Central memory CD8-positive, alpha-beta T cell (primary cell): ENCODE results near the gene NCF2.

ENCODE experiments used
- ATAC-seq: fragments of 150-1000 bp; cut with Tn5 transposase; replicated peaks from 2 replicates; pipeline ENCODE4 v1.10.0; 2022; ENCODE audit warnings: mild to moderate bottlenecking, moderate FRiP score, moderate number of reproducible peaks; ENCODE audit not compliant: poor library complexity, severe bottlenecking; ENCODE audit errors: extremely low read depth
- DNase-seq, 2 donors: peaks; one replicate each; pipeline ENCODE4 v3.0.0; 2021; ENCODE audit warnings: low spot score in 2 of 2
- H3K27ac Mint-ChIP-seq: one replicate; pipeline ENCODE4 v1.8.0; 2022; ENCODE audit warnings: low read depth, mild to moderate bottlenecking, moderate library complexity, mixed read lengths
- H3K27me3 Mint-ChIP-seq: one replicate; pipeline ENCODE4 v1.8.0; 2022; ENCODE audit warnings: mixed read lengths
- H3K36me3 Mint-ChIP-seq: one replicate; pipeline ENCODE4 v1.8.0; 2022; ENCODE audit warnings: mild to moderate bottlenecking, moderate library complexity, mixed read lengths; ENCODE audit not compliant: insufficient read depth
- H3K4me1 Mint-ChIP-seq: one replicate; pipeline ENCODE4 v1.8.0; 2022; ENCODE audit warnings: mixed read lengths
- H3K4me3 Mint-ChIP-seq: one replicate; pipeline ENCODE4 v1.8.0; 2022; ENCODE audit warnings: mild to moderate bottlenecking, moderate library complexity, mixed read lengths
- H3K9me3 Mint-ChIP-seq: one replicate; pipeline ENCODE4 v1.8.0; 2022; ENCODE audit warnings: mixed read lengths

NCF2 gene

DNA sequence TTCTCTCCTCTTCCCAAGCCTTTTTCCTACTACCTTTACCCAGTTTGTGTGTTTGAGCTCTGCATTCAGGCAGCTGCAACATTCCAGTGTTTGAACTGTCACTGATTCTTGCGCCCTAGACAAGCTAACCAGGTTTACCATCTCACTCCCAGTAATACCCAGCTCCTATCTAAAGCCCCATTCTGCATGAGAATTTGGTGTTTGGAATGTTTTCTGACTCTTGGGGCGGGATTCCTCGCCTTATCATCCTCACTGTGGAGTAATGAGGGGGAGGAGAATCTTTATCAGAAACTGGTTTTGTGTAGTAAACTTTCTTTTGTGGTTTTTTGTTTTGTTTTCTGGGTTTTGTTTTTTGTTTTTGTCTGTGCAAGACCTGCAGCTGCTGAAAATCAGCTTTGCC lies 36.5 kb downstream of the NCF2 start:
- Mint-ChIP-seq H3K9me3 (no peaks in the 10 kb centered on the region), H3K27me3 (no peaks in the 10 kb centered on the region), H3K27ac (peak overlapping the region; percentile 27), H3K36me3 (peaks cover 41% of the 10 kb centered on the region), H3K4me1 (no peaks in the 10 kb centered on the region), H3K4me3 (no peak overlapping the region)
- DNase-seq (no peak), ATAC-seq (no peak)

DNA sequence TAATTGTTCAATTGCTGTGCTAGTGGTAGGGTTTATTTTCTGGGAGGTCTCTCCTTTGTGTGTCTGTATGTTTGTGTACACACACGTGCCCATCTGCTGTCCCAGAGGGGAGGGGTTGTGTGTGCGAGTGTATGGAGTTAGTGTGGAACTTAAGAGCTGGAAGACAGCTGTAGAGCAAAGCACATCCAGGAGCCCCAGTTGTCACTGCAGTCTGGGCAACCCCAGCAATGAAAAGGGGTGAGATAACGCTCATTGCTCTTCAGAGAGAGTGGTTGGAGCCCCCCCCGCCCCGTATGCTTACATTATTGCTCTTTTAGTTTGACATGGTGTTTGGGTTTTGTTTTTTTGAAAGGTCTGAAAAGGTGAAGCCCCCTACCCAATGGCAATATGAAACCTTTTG lies 36.9 kb downstream of the NCF2 start:
- Mint-ChIP-seq H3K27me3 (no peaks in the 10 kb centered on the region), H3K4me1 (no peaks in the 10 kb centered on the region), H3K36me3 (peaks cover 44% of the 10 kb centered on the region), H3K27ac (peak overlapping the region; percentile 27), H3K4me3 (no peak overlapping the region), H3K9me3 (no peaks in the 10 kb centered on the region)
- DNase-seq: no peak
- no peak for ATAC-seq

DNA sequence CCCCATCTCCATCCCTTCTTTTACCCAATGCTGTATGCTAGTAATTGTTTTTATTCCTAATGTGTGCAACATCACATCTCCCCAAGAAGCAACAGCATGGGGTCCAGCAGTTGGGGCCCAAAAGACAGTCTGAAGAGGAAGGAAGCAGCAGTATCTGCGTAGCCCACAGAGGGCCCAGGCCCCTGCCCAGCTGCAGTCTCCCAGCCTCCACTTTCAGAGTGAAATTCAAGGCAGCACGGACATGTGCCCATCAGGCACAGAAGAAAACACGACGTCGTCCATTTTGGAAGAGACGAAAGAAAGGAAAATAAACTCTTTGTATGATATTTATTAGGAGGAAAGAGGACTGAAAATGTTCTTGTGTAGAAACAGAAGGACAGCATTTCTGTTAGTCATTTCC lies 37.4 kb downstream of the NCF2 start:
- peaks cover 45% of the 10 kb centered on the region for H3K36me3 Mint-ChIP-seq
- H3K4me3 Mint-ChIP-seq: no peak overlapping the region
- no peaks in the 10 kb centered on the region for H3K9me3 Mint-ChIP-seq
- H3K4me1 Mint-ChIP-seq: no peaks in the 10 kb centered on the region
- ATAC-seq: no peak
- DNase-seq: no peak
- H3K27me3 Mint-ChIP-seq: no peaks in the 10 kb centered on the region
- H3K27ac Mint-ChIP-seq: peak overlapping the region; percentile 27

DNA sequence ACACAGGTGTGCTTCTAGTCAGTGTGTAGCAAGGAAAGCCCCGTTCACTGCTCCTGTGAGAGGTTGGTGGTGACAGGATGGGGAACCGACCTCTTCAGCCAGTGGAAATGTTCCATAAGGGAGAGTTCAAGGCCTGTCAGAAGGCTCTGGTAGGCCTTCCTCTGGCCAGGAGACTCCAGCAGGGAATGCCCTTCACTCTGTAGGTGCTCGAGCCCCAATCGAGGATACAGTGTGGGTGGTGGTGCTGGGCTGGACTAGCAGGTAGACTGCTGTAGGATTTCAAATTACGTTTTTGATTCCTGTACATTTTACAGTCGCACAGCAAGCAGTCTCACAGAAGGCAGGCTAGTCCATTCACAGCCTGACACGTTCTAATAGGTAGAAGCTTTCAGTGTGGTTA lies 37.8 kb downstream of the NCF2 start:
- H3K4me1 Mint-ChIP-seq: no peaks in the 10 kb centered on the region
- no peaks in the 10 kb centered on the region for H3K9me3 Mint-ChIP-seq
- DNase-seq (no peak), ATAC-seq (no peak)
- no peaks in the 10 kb centered on the region for H3K27me3 Mint-ChIP-seq
- peaks cover 46% of the 10 kb centered on the region for H3K36me3 Mint-ChIP-seq
- no peak overlapping the region for H3K27ac Mint-ChIP-seq
- no peak overlapping the region for H3K4me3 Mint-ChIP-seq

DNA sequence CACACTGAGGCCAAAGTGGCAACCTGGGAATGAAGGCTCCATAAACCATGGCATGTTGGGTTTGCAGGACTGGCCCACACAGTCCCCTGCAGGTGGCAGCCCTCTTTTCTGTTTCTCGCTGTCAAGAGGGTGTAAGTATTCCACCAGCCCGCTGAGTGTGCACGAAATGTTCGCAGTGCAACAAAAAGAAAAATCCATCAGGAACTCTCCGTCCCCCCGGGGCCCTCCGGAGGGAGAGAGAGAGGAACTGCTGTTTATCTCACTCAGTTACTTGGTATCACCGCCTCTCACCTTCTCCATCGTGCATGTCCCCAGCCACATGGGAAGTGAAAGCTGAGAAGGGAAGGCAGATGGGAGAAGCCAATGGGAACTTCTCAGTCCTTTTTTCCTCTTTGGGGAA lies 38.3 kb downstream of the NCF2 start:
- ATAC-seq: no peak
- Mint-ChIP-seq H3K27ac (no peak overlapping the region), H3K36me3 (peaks cover 49% of the 10 kb centered on the region), H3K27me3 (no peaks in the 10 kb centered on the region), H3K9me3 (no peaks in the 10 kb centered on the region), H3K4me1 (peaks cover 2% of the 10 kb centered on the region), H3K4me3 (no peak overlapping the region)
- no peak for DNase-seq

- ATAC-seq (no peak), DNase-seq (no peak)
- H3K4me1 Mint-ChIP-seq: peaks cover 6% of the 10 kb centered on the region
- no peaks in the 10 kb centered on the region for H3K27me3 Mint-ChIP-seq
- H3K27ac Mint-ChIP-seq: peak overlapping the region; percentile 29
- no peak overlapping the region for H3K4me3 Mint-ChIP-seq
- no peaks in the 10 kb centered on the region for H3K9me3 Mint-ChIP-seq
- H3K36me3 Mint-ChIP-seq: peaks cover 57% of the 10 kb centered on the region
Observed at GRCh38 chr1:183550915-183551314, 39.3 kb downstream of the NCF2 start.

GRCh38 chr1:183548116-183548515 lies 42.1 kb downstream of the NCF2 start:
- Mint-ChIP-seq H3K27me3 (no peaks in the 10 kb centered on the region), H3K9me3 (no peaks in the 10 kb centered on the region), H3K4me3 (no peak overlapping the region), H3K4me1 (peaks cover 11% of the 10 kb centered on the region), H3K36me3 (peaks cover 74% of the 10 kb centered on the region), H3K27ac (no peak overlapping the region)
- DNase-seq (no peak), ATAC-seq (no peak)

DNA sequence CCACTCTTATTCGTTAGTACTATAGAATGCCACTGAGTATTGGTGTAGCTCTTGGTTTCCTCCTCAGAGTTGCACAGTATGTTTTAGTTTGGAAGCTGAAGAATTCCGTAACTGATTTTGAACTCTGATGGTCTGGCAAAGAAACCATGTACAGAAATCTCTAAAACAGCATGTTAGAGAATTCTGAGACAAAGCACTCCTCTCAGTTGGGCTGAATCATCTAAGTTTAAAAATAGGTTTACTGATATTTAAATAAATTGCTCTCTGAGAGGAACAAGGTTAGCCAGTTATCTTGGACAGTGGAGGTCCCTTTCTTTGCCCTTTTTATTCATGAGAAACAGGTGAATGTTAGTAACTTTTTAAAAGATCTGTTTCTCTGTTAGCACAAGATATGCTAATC lies 43.8 kb downstream of the NCF2 start:
- peaks cover 11% of the 10 kb centered on the region for H3K4me1 Mint-ChIP-seq
- no peak overlapping the region for H3K4me3 Mint-ChIP-seq
- no peaks in the 10 kb centered on the region for H3K9me3 Mint-ChIP-seq
- peaks cover 77% of the 10 kb centered on the region for H3K36me3 Mint-ChIP-seq
- ATAC-seq: no peak
- no peaks in the 10 kb centered on the region for H3K27me3 Mint-ChIP-seq
- no peak overlapping the region for H3K27ac Mint-ChIP-seq
- DNase-seq: no peak

DNA sequence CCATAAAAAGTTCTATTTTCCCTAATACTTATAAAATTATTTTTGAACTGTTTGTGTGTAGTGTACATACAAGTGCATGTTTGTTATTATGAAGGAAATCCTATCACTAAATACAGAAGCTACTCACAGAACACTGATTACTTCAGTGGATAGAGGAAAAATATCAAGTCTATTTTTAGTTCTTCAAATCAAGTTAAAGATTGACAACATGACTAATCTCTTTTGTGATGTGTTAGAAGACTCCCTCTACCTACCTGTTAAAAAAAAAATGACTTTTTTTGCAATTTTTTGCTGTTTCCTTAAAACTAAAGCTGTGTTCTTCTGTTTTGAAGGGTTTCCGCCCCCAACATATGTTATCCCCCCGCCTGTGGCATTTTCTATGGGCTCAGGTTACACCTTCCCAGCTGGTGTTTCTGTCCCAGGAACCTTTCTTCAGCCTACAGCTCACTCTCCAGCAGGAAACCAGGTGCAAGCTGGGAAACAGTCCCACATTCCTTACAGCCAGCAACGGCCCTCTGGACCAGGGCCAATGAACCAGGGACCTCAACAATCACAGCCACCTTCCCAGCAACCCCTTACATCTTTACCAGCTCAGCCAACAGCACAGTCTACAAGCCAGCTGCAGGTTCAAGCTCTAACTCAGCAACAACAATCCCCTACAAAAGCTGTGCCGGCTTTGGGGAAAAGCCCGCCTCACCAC lies 45.5 kb downstream of the NCF2 start:
- no peak for ATAC-seq
- Mint-ChIP-seq H3K9me3 (no peaks in the 10 kb centered on the region), H3K4me3 (no peak overlapping the region), H3K4me1 (peaks cover 11% of the 10 kb centered on the region), H3K27ac (peak overlapping the region; percentile 29), H3K36me3 (peaks cover 72% of the 10 kb centered on the region), H3K27me3 (no peaks in the 10 kb centered on the region)
- DNase-seq: no peak

DNA sequence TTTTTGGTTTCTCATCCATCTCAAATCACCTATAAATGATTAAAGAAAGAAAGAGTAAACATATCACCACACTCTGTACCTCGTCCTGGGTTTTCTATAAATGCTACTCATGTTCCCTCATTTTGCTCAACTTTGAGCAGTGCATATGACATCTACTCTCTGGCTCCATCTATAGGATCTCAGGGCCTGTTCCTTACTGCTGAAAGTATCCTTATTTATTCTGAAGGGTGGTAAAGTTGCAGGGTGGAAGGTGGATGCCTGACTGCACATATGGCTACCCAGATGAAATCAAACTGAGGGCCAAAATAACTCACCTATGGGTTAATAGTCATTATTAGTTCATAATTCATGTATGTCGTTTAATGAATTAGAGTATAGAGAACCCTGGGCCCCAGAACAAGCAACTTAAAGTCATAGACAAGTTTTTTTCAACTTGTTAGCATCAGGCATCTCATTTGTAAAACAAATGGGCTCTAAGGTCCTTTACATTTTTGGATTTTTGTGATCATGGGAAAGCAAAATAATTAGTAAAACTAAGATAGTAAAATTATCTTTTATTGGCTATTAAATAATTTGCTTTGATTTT lies 46.5 kb downstream of the NCF2 start:
- Mint-ChIP-seq H3K36me3 (peaks cover 74% of the 10 kb centered on the region), H3K4me1 (peaks cover 11% of the 10 kb centered on the region), H3K27ac (peak overlapping the region; percentile 7), H3K9me3 (no peaks in the 10 kb centered on the region), H3K4me3 (no peak overlapping the region), H3K27me3 (no peaks in the 10 kb centered on the region)
- ATAC-seq (peak; percentile 79), DNase-seq (peak in 1 of 2 donors; percentile 19)

- H3K27me3 Mint-ChIP-seq: no peaks in the 10 kb centered on the region
- H3K27ac Mint-ChIP-seq: no peak overlapping the region
- H3K4me1 Mint-ChIP-seq: no peaks in the 10 kb centered on the region
- no peaks in the 10 kb centered on the region for H3K9me3 Mint-ChIP-seq
- no peak for DNase-seq
- no peak for ATAC-seq
- H3K36me3 Mint-ChIP-seq: peaks cover 58% of the 10 kb centered on the region
- no peak overlapping the region for H3K4me3 Mint-ChIP-seq
Observed at GRCh38 chr1:183537405-183537804, 52.9 kb downstream of the NCF2 start.

GRCh38 chr1:183533617-183534174 lies 56.6 kb downstream of the NCF2 start:
- ATAC-seq: no peak
- DNase-seq: no peak
- no peak overlapping the region for H3K27ac Mint-ChIP-seq

GRCh38 chr1:183528577-183528976 lies 61.7 kb downstream of the NCF2 start:
- DNase-seq (no peak), ATAC-seq (no peak)
- no peaks in the 10 kb centered on the region for H3K4me1 Mint-ChIP-seq
- peaks cover 35% of the 10 kb centered on the region for H3K36me3 Mint-ChIP-seq
- no peaks in the 10 kb centered on the region for H3K27me3 Mint-ChIP-seq
- H3K27ac Mint-ChIP-seq: no peak overlapping the region
- no peaks in the 10 kb centered on the region for H3K9me3 Mint-ChIP-seq
- H3K4me3 Mint-ChIP-seq: no peak overlapping the region

More at GRCh38 chr1:183533617-183534174, 56.6 kb downstream of the NCF2 start:
- no peak overlapping the region for H3K4me3 Mint-ChIP-seq
- no peaks in the 10 kb centered on the region for H3K4me1 Mint-ChIP-seq
- H3K36me3 Mint-ChIP-seq: peaks cover 49% of the 10 kb centered on the region
- no peaks in the 10 kb centered on the region for H3K9me3 Mint-ChIP-seq
- no peaks in the 10 kb centered on the region for H3K27me3 Mint-ChIP-seq
